ENCODE data around the gene FTSJ1. TPM values are rescaled to one million over a fixed set of nuclear protein-coding genes. Genes with fewer than 3 reads are reported as not detected.

Gene FTSJ1
- total and polyA plus RNA-seq, 2 experiments from 2014 or later: 42.8 to 76.3 TPM

- TF ChIP-seq EZH2phosphoT487 (IDR thresholded peaks at IDR 0.05; ENCODE audit: unreplicated experiment): no peak
These were observed 13.9 kb downstream of the FTSJ1 start (continued) for GRCh38 chrX:48489892-48490291.

GRCh38 chrX:48490661-48491060 lies 14.7 kb downstream of the FTSJ1 start:
- Histone ChIP-seq H3K9me2 (ENCODE audit: insufficient read depth) (no peaks in the 10 kb centered on the region), H3F3A (replicated peaks; ENCODE audit: low read depth) (no peaks in the 10 kb centered on the region), H3K27ac (ENCODE audit: low read depth) (no peak overlapping the region), H3K4me2 (no peak overlapping the region), H3K4me3 (no peak overlapping the region), H2AFZ (no peak overlapping the region), H3K4me1 (ENCODE audit: insufficient read depth) (no peaks in the 10 kb centered on the region), H3K79me2 (replicated peaks; ENCODE audit: insufficient read depth) (no peaks in the 10 kb centered on the region), H3K27me3 (ENCODE audit: insufficient read depth) (no peaks in the 10 kb centered on the region), H4K20me1 (replicated peaks; ENCODE audit: insufficient read depth) (no peaks in the 10 kb centered on the region), H3K36me3 (ENCODE audit: insufficient read depth) (no peaks in the 10 kb centered on the region)
- H3K27ac Mint-ChIP-seq: no peak overlapping the region
- H3K4me1 Mint-ChIP-seq: no peaks in the 10 kb centered on the region
- no peaks in the 10 kb centered on the region for H3K27me3 Mint-ChIP-seq (ENCODE audit: insufficient read depth, low read depth, poor library complexity)
- ATAC-seq: no peak
- TF ChIP-seq CTCF (conservative IDR thresholded peaks at IDR 0.05; ENCODE audit: low read depth in 2 of 2) (no peak), POLR2AphosphoS5 (IDR thresholded peaks at IDR 0.05; ENCODE audit: low read depth) (no peak), ETS1 (IDR thresholded peaks at IDR 0.05) (no peak), CREB1 (CRISPR knock-in tag; IDR thresholded peaks at IDR 0.05; ENCODE audit: low read depth) (no peak), NANOG (IDR thresholded peaks at IDR 0.05; ENCODE audit: borderline replicate concordance) (no peak), ZNF331 (CRISPR knock-in tag; IDR thresholded peaks at IDR 0.05; ENCODE audit: low read depth) (no peak), REST (IDR thresholded peaks at IDR 0.05; ENCODE audit: unreplicated experiment) (no peak), ZNF114 (CRISPR knock-in tag; IDR thresholded peaks at IDR 0.05) (no peak), JUNB (IDR thresholded peaks at IDR 0.05; ENCODE audit: unreplicated experiment) (no peak), EZH2phosphoT487 (IDR thresholded peaks at IDR 0.05; ENCODE audit: unreplicated experiment) (no peak), EZH2 (IDR thresholded peaks at IDR 0.05; ENCODE audit: low read depth, unreplicated experiment) (no peak), STAT1 (IDR thresholded peaks at IDR 0.05; ENCODE audit: unreplicated experiment) (no peak), ZNF462 (CRISPR knock-in tag; IDR thresholded peaks at IDR 0.05) (no peak)
- DNase-seq (ENCODE audit: low spot score): no peak
- no peaks in the 10 kb centered on the region for H3K9me3 Mint-ChIP-seq
- H3K36me3 Mint-ChIP-seq (ENCODE audit: low read depth): peaks cover 4% of the 10 kb centered on the region; the same call in 1 of the 3 replicates
- H3K4me3 Mint-ChIP-seq: no peak overlapping the region
